ENCODE data around the gene PIP4K2B.
A peak's percentile ranks its signal among the peaks of the same experiment; 100 is the strongest.
"Not testable (repeated sequence)": the region's sequence is repeated elsewhere in the genome, so short reads cannot be mapped to it uniquely, and the experiment has no call there.

The PIP4K2B gene

GRCh38 chr17:38730526-38731379, 68.6 kb downstream of the PIP4K2B start:
- peak; percentile 53 for DNase-seq (ENCODE audit: low spot score)

GRCh38 chr17:38729886-38730525, 69.3 kb downstream of the PIP4K2B start, which contains the start of gene CISD3:
TSS of gene CISD3 (plus strand) at chr17:38730341. CDS start at chr17:38730359, 18 bp downstream.
- DNase-seq (ENCODE audit: low spot score) = peak; percentile 61

GRCh38 chr17:38729368-38729885, 69.9 kb downstream of the PIP4K2B start:
- no peak for DNase-seq (ENCODE audit: low spot score)

GRCh38 chr17:38728290-38728831, 71.0 kb downstream of the PIP4K2B start:
- DNase-seq (ENCODE audit: low spot score) = no peak

- no peak for DNase-seq (ENCODE audit: low spot score)
These were observed 71.6 kb downstream of the PIP4K2B start for GRCh38 chr17:38727736-38728135.

GRCh38 chr17:38726145-38726544, 73.2 kb downstream of the PIP4K2B start:
- not testable (repeated sequence) for DNase-seq (ENCODE audit: low spot score)

GRCh38 chr17:38725066-38725465, 74.3 kb downstream of the PIP4K2B start:
- DNase-seq (ENCODE audit: low spot score) = no peak

- no peak for DNase-seq (ENCODE audit: low spot score)
These were observed 74.9 kb downstream of the PIP4K2B start for GRCh38 chr17:38724337-38724988.

- no peak for DNase-seq (ENCODE audit: low spot score)
These were observed 77.6 kb downstream of the PIP4K2B start for GRCh38 chr17:38721802-38722201.

GRCh38 chr17:38720941-38721340, 78.4 kb downstream of the PIP4K2B start:
- no peak for DNase-seq (ENCODE audit: low spot score)

- DNase-seq (ENCODE audit: low spot score) = no peak
These were observed 79.3 kb downstream of the PIP4K2B start for GRCh38 chr17:38719943-38720641.

- DNase-seq (ENCODE audit: low spot score) = no peak
These were observed 79.9 kb downstream of the PIP4K2B start for GRCh38 chr17:38719289-38719942.

GRCh38 chr17:38717139-38717745, 82.1 kb downstream of the PIP4K2B start:
- no peak for DNase-seq (ENCODE audit: low spot score)

GRCh38 chr17:38716368-38717005, 82.9 kb downstream of the PIP4K2B start:
- DNase-seq (ENCODE audit: low spot score) = no peak
